H1 (cell line): ENCODE measurements around the gene ANKRD36B. TPM values are rescaled to one million over a fixed set of nuclear protein-coding genes. Genes with fewer than 3 reads are reported as not detected.
"Not testable (repeated sequence)": the region's sequence is repeated elsewhere in the genome, so short reads cannot be mapped to it uniquely, and the experiment has no call there.

Experiments
- CTCF ChIA-PET: fragments of 300-600 bp; sonication (Branson Sonifier 250); formaldehyde crosslinking; loops from one replicate; lab custom pipeline; 2021; ENCODE audit not compliant: partially characterized antibody; lab: Charles Lee
- POLR2A ChIA-PET: fragments of 300-600 bp; sonication (Branson Sonifier 250); formaldehyde crosslinking; loops from one replicate; lab custom pipeline; 2021; ENCODE audit warnings: inconsistent platforms; ENCODE audit not compliant: partially characterized antibody; lab: Charles Lee
- DNase-seq, 2 experiments: peaks; one replicate each; pipeline versions ENCODE4 v3.0.0 to v3.0.0-alpha.2; 2010 to 2022; ENCODE audit warnings: low spot score in 2 of 2, low read depth in 1 of 2, mixed read lengths in 1 of 2
- FAIRE-seq: peaks from 2 replicates; lab custom pipeline; 2011; peaks lifted over from hg19 to GRCh38; lab: Jason Lieb, UNC
- H2AFZ ChIP-seq: 2 replicates; pipeline ENCODE4 v1.8.1; 2012; ENCODE audit warnings: low read length, inconsistent platforms
- H2AK5ac ChIP-seq: 2 replicates; pipeline ENCODE4 v1.6.1; 2013; ENCODE audit warnings: low read depth, low read length
- H2BK120ac ChIP-seq: replicated peaks from 2 replicates; pipeline ENCODE3; 2013; ENCODE audit warnings: low read depth, low read length, inconsistent platforms
- H2BK12ac ChIP-seq: 2 replicates; pipeline ENCODE4 v1.6.1; 2013; ENCODE audit warnings: low read depth, low read length
- H2BK15ac ChIP-seq: 2 replicates; pipeline ENCODE4 v1.6.1; 2013; ENCODE audit warnings: low read length
- H2BK20ac ChIP-seq: 2 replicates; pipeline ENCODE4 v1.6.1; 2013; ENCODE audit warnings: low read length
- H2BK5ac ChIP-seq: 2 replicates; pipeline ENCODE4 v1.6.1; 2013; ENCODE audit warnings: low read depth, low read length
- H3K14ac ChIP-seq: 2 replicates; pipeline ENCODE4 v1.6.1; 2013; ENCODE audit warnings: inconsistent platforms; ENCODE audit not compliant: insufficient read length
- H3K18ac ChIP-seq: 2 replicates; pipeline ENCODE4 v1.6.1; 2013; ENCODE audit warnings: low read length; ENCODE audit errors: extremely low read depth
- H3K23ac ChIP-seq: 2 replicates; pipeline ENCODE4 v1.6.1; 2013; ENCODE audit warnings: inconsistent platforms; ENCODE audit not compliant: insufficient read length
- H3K23me2 ChIP-seq: 2 replicates; pipeline ENCODE4 v1.6.1; 2013; ENCODE audit warnings: low read depth, low read length
- H3K27ac ChIP-seq: 2 replicates; pipeline ENCODE4 v1.6.1; 2011; ENCODE audit warnings: low read depth, low read length, inconsistent platforms
- H3K27me3 ChIP-seq, 4 experiments: replicated peaks in 1 of 4; 1 replicate in 1 of 4; 2 replicates in 3 of 4; pipeline versions ENCODE4 v1.6.1 to v1.8.1; 2011 to 2013; ENCODE audit warnings: low read length in 3 of 4, mild to moderate bottlenecking in 3 of 4, inconsistent platforms in 2 of 4, mixed read lengths in 2 of 4, moderate library complexity in 1 of 4; ENCODE audit not compliant: control insufficient read depth in 3 of 4, insufficient read depth in 3 of 4; ENCODE audit errors: extremely low read depth in 1 of 4
- H3K36me3 ChIP-seq, 4 experiments: 2 replicates each; pipeline versions ENCODE4 v1.6.1 to v1.8.1; 2011 to 2013; ENCODE audit warnings: mild to moderate bottlenecking in 4 of 4, low read length in 3 of 4, moderate library complexity in 2 of 4, control low read depth in 1 of 4, inconsistent platforms in 1 of 4; ENCODE audit not compliant: insufficient read depth in 4 of 4, control insufficient read depth in 2 of 4
- H3K4ac ChIP-seq: replicated peaks from 2 replicates; pipeline ENCODE3; 2013; ENCODE audit warnings: low read length, low read depth, mixed read lengths, inconsistent platforms; ENCODE audit not compliant: insufficient read length
- H3K4me1 ChIP-seq, 4 experiments: replicated peaks in 1 of 4; 1 replicate in 1 of 4; 2 replicates in 3 of 4; pipeline versions ENCODE4 v1.6.1 to v1.8.1; 2011 to 2013; ENCODE audit warnings: low read length in 3 of 4, inconsistent platforms in 2 of 4, mixed read lengths in 1 of 4; ENCODE audit not compliant: insufficient read depth in 4 of 4, control insufficient read depth in 3 of 4
- H3K4me2 ChIP-seq, 2 experiments: 2 replicates each; pipeline versions ENCODE4 v1.6.1 to v1.8.1; 2011 to 2013; ENCODE audit warnings: low read depth in 2 of 2, low read length in 2 of 2, control low read depth in 1 of 2, inconsistent platforms in 1 of 2, mild to moderate bottlenecking in 1 of 2; ENCODE audit not compliant: insufficient read depth in 1 of 2
- H3K4me3 ChIP-seq, 4 experiments: fragments of 200-600, 300-600 bp in 1 of 4; sonication (generic), shearing (Covaris generic), sonication (Bioruptor Twin) in 1 of 4; 2 replicates each; pipeline versions ENCODE4 v1.5.1 to v1.8.1; 2011 to 2016; ENCODE audit warnings: low read length in 4 of 4, low read depth in 3 of 4, control low read depth in 2 of 4, inconsistent platforms in 2 of 4, mild to moderate bottlenecking in 2 of 4, mixed read lengths in 1 of 4, moderate library complexity in 1 of 4; ENCODE audit not compliant: insufficient read depth in 2 of 4; ENCODE audit errors: extremely low read depth in 1 of 4
- H3K56ac ChIP-seq: replicated peaks from 2 replicates; pipeline ENCODE3; 2013; ENCODE audit warnings: low read depth, mild to moderate bottlenecking, mixed read lengths, low read length, inconsistent platforms; ENCODE audit not compliant: insufficient read length
- H3K79me1 ChIP-seq: 2 replicates; pipeline ENCODE4 v1.6.1; 2013; ENCODE audit warnings: low read depth, low read length, control low read depth
- H3K79me2 ChIP-seq, 2 experiments: 2 replicates each; pipeline versions ENCODE4 v1.6.1 to v1.8.1; 2012 to 2013; ENCODE audit warnings: low read length in 2 of 2, mild to moderate bottlenecking in 2 of 2, inconsistent platforms in 1 of 2; ENCODE audit not compliant: insufficient read depth in 2 of 2, control insufficient read depth in 1 of 2
- H3K9ac ChIP-seq, 4 experiments: replicated peaks in 1 of 4; 1 replicate in 1 of 4; 2 replicates in 3 of 4; pipeline versions ENCODE4 v1.6.1 to v1.8.1; 2011 to 2013; ENCODE audit warnings: low read depth in 3 of 4, low read length in 3 of 4, control low read depth in 2 of 4, mild to moderate bottlenecking in 2 of 4, moderate library complexity in 2 of 4, inconsistent platforms in 1 of 4; ENCODE audit errors: extremely low read depth in 1 of 4
- H3K9me3 ChIP-seq, 2 experiments: 2 replicates each; pipeline versions ENCODE4 v1.6.1 to v1.8.1; 2012 to 2013; ENCODE audit warnings: mild to moderate bottlenecking in 2 of 2, moderate library complexity in 2 of 2, control low read depth in 1 of 2, inconsistent platforms in 1 of 2, low read depth in 1 of 2, low read length in 1 of 2, mixed read lengths in 1 of 2; ENCODE audit not compliant: insufficient read depth in 2 of 2
- H4K20me1 ChIP-seq, 2 experiments: replicated peaks in 1 of 2; 2 replicates each; pipeline versions ENCODE3 to v1.8.1; 2011 to 2013; ENCODE audit warnings: inconsistent platforms in 2 of 2, low read length in 2 of 2, mild to moderate bottlenecking in 1 of 2; ENCODE audit not compliant: insufficient read depth in 2 of 2, control insufficient read depth in 1 of 2
- H4K5ac ChIP-seq: 2 replicates; pipeline ENCODE4 v1.6.1; 2013; ENCODE audit warnings: low read length, low read depth, mixed read lengths, inconsistent platforms; ENCODE audit not compliant: insufficient read length
- H4K8ac ChIP-seq: 2 replicates; pipeline ENCODE4 v1.8.0; 2013; ENCODE audit warnings: mild to moderate bottlenecking, moderate library complexity, low read length, inconsistent platforms; ENCODE audit not compliant: insufficient read depth; ENCODE audit errors: extremely low read depth
- H4K91ac ChIP-seq: replicated peaks from 2 replicates; pipeline ENCODE3; 2013; ENCODE audit warnings: low read length, mixed read lengths, inconsistent platforms; ENCODE audit not compliant: insufficient read length
- WGBS, 2 experiments: shearing (Covaris generic) in 1 of 2; methylation state at CpG; one replicate each; pipeline versions ENCODE4 v1.1.6 to v1.1.7; 2013 to 2015; ENCODE audit warnings: low lambda C conversion rate in 2 of 2, mixed read lengths in 2 of 2, inconsistent platforms in 1 of 2, low coverage in 1 of 2, missing lambda C conversion rate in 1 of 2; ENCODE audit not compliant: insufficient replicate concordance in 2 of 2, insufficient coverage in 1 of 2, insufficient read length in 1 of 2; ENCODE audit errors: extremely low coverage in 1 of 2, missing lambda C conversion rate in 1 of 2; 5-methylcytosine and 5-hydroxymethylcytosine counted together
- polyA plus RNA-seq, 7 experiments: library from polyadenylated mRNA; depleted of rRNA in 3 of 7; stranded (reverse) in 5 of 7; unstranded in 2 of 7; fragments of >200 nt in 5 of 7; fragments of 200-250 nt in 2 of 7; gene quantifications; 1 replicate in 5 of 7; 2 replicates in 1 of 7; 4 replicates in 1 of 7; pipeline versions ENCODE4 v1.2.1 to v1.2.3, GENCODE V29; 2011 to 2013; ENCODE audit warnings: missing spikeins in 2 of 7, mixed read lengths in 2 of 7
- total RNA-seq: library from RNA; stranded (reverse); fragmentation: NEBNext Ultra II Directional; extraction: Animal tissue kit (Norgen Biotek cat#: 25700); gene quantifications from 2 replicates; pipeline ENCODE4 v1.2.1, GENCODE V29; 2021

ANKRD36B gene
- total and polyA plus RNA-seq, 2 of the 8 experiments (the other 6 are each of a cell fraction or from before 2014, with no cell fraction given), result 2.4 to 8.5 TPM

- H4K91ac ChIP-seq, H3K27ac ChIP-seq, FAIRE-seq, H2AFZ ChIP-seq, H3K4me1 ChIP-seq, H2BK5ac ChIP-seq, POLR2A ChIA-PET, H3K4me3 ChIP-seq, H3K36me3 ChIP-seq, H3K4ac ChIP-seq, H3K14ac ChIP-seq, H2BK12ac ChIP-seq, H3K9ac ChIP-seq, H3K27me3 ChIP-seq, H3K79me1 ChIP-seq, H4K20me1 ChIP-seq, H3K79me2 ChIP-seq, H3K56ac ChIP-seq, DNase-seq, H2BK20ac ChIP-seq, H4K5ac ChIP-seq, CTCF ChIA-PET, H3K23ac ChIP-seq, H3K18ac ChIP-seq, H2AK5ac ChIP-seq, H2BK15ac ChIP-seq, H2BK120ac ChIP-seq, H3K9me3 ChIP-seq, H4K8ac ChIP-seq, H3K23me2 ChIP-seq, H3K4me2 ChIP-seq: not testable (repeated sequence)
Observed at GRCh38 chr2:97544911-97545310, 44.8 kb downstream of the ANKRD36B start.

- H4K20me1 ChIP-seq, H3K14ac ChIP-seq, H2AFZ ChIP-seq, H4K91ac ChIP-seq, H3K4me2 ChIP-seq, POLR2A ChIA-PET, CTCF ChIA-PET, DNase-seq, H4K8ac ChIP-seq, H2BK12ac ChIP-seq, H2BK20ac ChIP-seq, H3K4me3 ChIP-seq, H3K56ac ChIP-seq, H3K9ac ChIP-seq, H3K18ac ChIP-seq, H2AK5ac ChIP-seq, H4K5ac ChIP-seq, H3K23me2 ChIP-seq, H3K79me1 ChIP-seq, H3K79me2 ChIP-seq, H3K36me3 ChIP-seq, H2BK15ac ChIP-seq, H2BK5ac ChIP-seq, H3K9me3 ChIP-seq, FAIRE-seq, H2BK120ac ChIP-seq, H3K23ac ChIP-seq, H3K4ac ChIP-seq, H3K4me1 ChIP-seq, H3K27ac ChIP-seq, H3K27me3 ChIP-seq: not testable (repeated sequence)
- WGBS, 2 experiments, result no CpG with 5 or more reads among the region's 2 CpGs
Observed at GRCh38 chr2:97525904-97526303, 63.8 kb downstream of the ANKRD36B start.
